NCI-H1092 (cell line): ENCODE results near the gene EPAS1.

ENCODE experiments used
- DNase-seq: peaks from one replicate; lab custom pipeline; 2025; lab: John Stamatoyannopoulos, UW

The EPAS1 gene

GRCh38 chr2:46323730-46324129 is 26.5 kb downstream of the EPAS1 start:
- DNase-seq = no peak

GRCh38 chr2:46325182-46325928 is 28.1 kb downstream of the EPAS1 start:
- DNase-seq = no peak

- DNase-seq = no peak
These were observed 29.2 kb downstream of the EPAS1 start for GRCh38 chr2:46326231-46326980.

GRCh38 chr2:46327627-46328026 is 30.4 kb downstream of the EPAS1 start:
- DNase-seq = no peak

- no peak for DNase-seq
These were observed 31.1 kb downstream of the EPAS1 start for GRCh38 chr2:46328291-46328690.

GRCh38 chr2:46328829-46329228 is 31.6 kb downstream of the EPAS1 start:
- no peak for DNase-seq

- DNase-seq = no peak
These were observed 32.1 kb downstream of the EPAS1 start for GRCh38 chr2:46329340-46329739.

GRCh38 chr2:46329803-46330775 is 32.9 kb downstream of the EPAS1 start:
- no peak for DNase-seq

- no peak for DNase-seq
These were observed 34.0 kb downstream of the EPAS1 start for GRCh38 chr2:46331109-46331766.

GRCh38 chr2:46332686-46333281 is 35.6 kb downstream of the EPAS1 start:
- no peak for DNase-seq

- no peak for DNase-seq
These were observed 36.7 kb downstream of the EPAS1 start for GRCh38 chr2:46333912-46334311.

- DNase-seq = no peak
These were observed 37.4 kb downstream of the EPAS1 start for GRCh38 chr2:46334389-46335271.

- DNase-seq = no peak
These were observed 38.4 kb downstream of the EPAS1 start for GRCh38 chr2:46335391-46336282.

GRCh38 chr2:46336283-46336959 is 39.2 kb downstream of the EPAS1 start:
- no peak for DNase-seq

GRCh38 chr2:46337208-46337994 is 40.2 kb downstream of the EPAS1 start:
- no peak for DNase-seq

- DNase-seq = no peak
These were observed 41.5 kb downstream of the EPAS1 start for GRCh38 chr2:46338674-46339073.

- DNase-seq = no peak
These were observed 42.0 kb downstream of the EPAS1 start for GRCh38 chr2:46339200-46339599.
